WERI-Rb-1 (cell line): ENCODE measurements around the gene RAB37.
A peak's percentile ranks its signal among the peaks of the same experiment; 100 is the strongest.

Source experiments
- DNase-seq: peaks from one replicate; pipeline ENCODE4 v3.0.0-alpha.2; 2020
- H3K27ac ChIP-seq: fragments of 250-450 bp; sonication (Bioruptor Pico); 2 replicates; pipeline ENCODE4 v1.5.1; 2020; ENCODE audit warnings: mild to moderate bottlenecking, moderate library complexity
- H3K27me3 ChIP-seq: fragments of 250-450 bp; sonication (Bioruptor Pico); 2 replicates; pipeline ENCODE4 v1.5.1; 2021; ENCODE audit warnings: mild to moderate bottlenecking, low read depth, moderate library complexity; ENCODE audit not compliant: insufficient read depth, severe bottlenecking
- H3K36me3 ChIP-seq: fragments of 250-450 bp; sonication (Bioruptor Pico); 2 replicates; pipeline ENCODE4 v1.5.1; 2020; ENCODE audit warnings: mild to moderate bottlenecking, moderate library complexity
- H3K4me3 ChIP-seq: 2 replicates; pipeline ENCODE4 v1.5.1; 2011; ENCODE audit warnings: low read depth, mild to moderate bottlenecking, control low read depth, low read length
- H3K9me3 ChIP-seq: fragments of 250-450 bp; sonication (Bioruptor Pico); 2 replicates; pipeline ENCODE4 v1.5.1; 2021; ENCODE audit warnings: mild to moderate bottlenecking, moderate library complexity; ENCODE audit not compliant: severe bottlenecking
- CTCF ChIP-seq: IDR thresholded peaks from 2 replicates; pipeline ENCODE4 v1.5.1; 2011; ENCODE audit warnings: low read depth, mild to moderate bottlenecking, control low read depth, inconsistent platforms, low read length

The RAB37 gene

GRCh38 chr17:74759941-74760340 is 22.9 kb downstream of the RAB37 start:
- peak overlapping the region; percentile 19 for H3K4me3 ChIP-seq
- DNase-seq: peak; percentile 97

GRCh38 chr17:74760404-74761105 is 23.5 kb downstream of the RAB37 start:
- Histone ChIP-seq H3K27me3 (no peaks in the 10 kb centered on the region), H3K27ac (peak overlapping the region; percentile 91), H3K36me3 (peaks cover 39% of the 10 kb centered on the region), H3K9me3 (no peaks in the 10 kb centered on the region), H3K4me3 (peak overlapping the region; percentile 19)
- DNase-seq: peak; percentile 88
- no peak for TF ChIP-seq CTCF

More at GRCh38 chr17:74759941-74760340, 22.9 kb downstream of the RAB37 start:
- H3K27me3 ChIP-seq: no peaks in the 10 kb centered on the region
- TF ChIP-seq CTCF: no peak
- peaks cover 38% of the 10 kb centered on the region for H3K36me3 ChIP-seq
- H3K27ac ChIP-seq: peak overlapping the region; percentile 91
- H3K9me3 ChIP-seq: no peaks in the 10 kb centered on the region

GRCh38 chr17:74761419-74761818 is 24.4 kb downstream of the RAB37 start:
- H3K9me3 ChIP-seq: no peaks in the 10 kb centered on the region
- H3K27ac ChIP-seq: peak overlapping the region; percentile 91
- DNase-seq: no peak

GRCh38 chr17:74761931-74762330 is 24.9 kb downstream of the RAB37 start:
- no peak for DNase-seq
- no peak for TF ChIP-seq CTCF
- no peaks in the 10 kb centered on the region for H3K9me3 ChIP-seq
- H3K4me3 ChIP-seq: no peak overlapping the region
- no peaks in the 10 kb centered on the region for H3K27me3 ChIP-seq
- H3K36me3 ChIP-seq: peaks cover 46% of the 10 kb centered on the region
- H3K27ac ChIP-seq: peak overlapping the region; percentile 91

More at GRCh38 chr17:74761419-74761818, 24.4 kb downstream of the RAB37 start:
- TF ChIP-seq CTCF: no peak
- no peaks in the 10 kb centered on the region for H3K27me3 ChIP-seq
- no peak overlapping the region for H3K4me3 ChIP-seq
- peaks cover 46% of the 10 kb centered on the region for H3K36me3 ChIP-seq

- H3K36me3 ChIP-seq: peaks cover 61% of the 10 kb centered on the region
- DNase-seq: no peak
These were observed 26.7 kb downstream of the RAB37 start for GRCh38 chr17:74763565-74764387.

More at GRCh38 chr17:74763565-74764387, 26.7 kb downstream of the RAB37 start:
- H3K27me3 ChIP-seq: no peaks in the 10 kb centered on the region
- no peak overlapping the region for H3K4me3 ChIP-seq
- no peaks in the 10 kb centered on the region for H3K9me3 ChIP-seq
- no peak overlapping the region; the same call in 1 of the 2 replicates for H3K27ac ChIP-seq
- TF ChIP-seq CTCF: no peak
